ENCODE data around the gene ACSF3. TPM values are rescaled to one million over a fixed set of nuclear protein-coding genes. Genes with fewer than 3 reads are reported as not detected.

Gene ACSF3
- 15.6 to 21.0 TPM (median 18.9 TPM) in 5 replicates for total RNA-seq (2022; extraction: Qiagen RNA extraction; ENCODE audit: low read depth)

DNA sequence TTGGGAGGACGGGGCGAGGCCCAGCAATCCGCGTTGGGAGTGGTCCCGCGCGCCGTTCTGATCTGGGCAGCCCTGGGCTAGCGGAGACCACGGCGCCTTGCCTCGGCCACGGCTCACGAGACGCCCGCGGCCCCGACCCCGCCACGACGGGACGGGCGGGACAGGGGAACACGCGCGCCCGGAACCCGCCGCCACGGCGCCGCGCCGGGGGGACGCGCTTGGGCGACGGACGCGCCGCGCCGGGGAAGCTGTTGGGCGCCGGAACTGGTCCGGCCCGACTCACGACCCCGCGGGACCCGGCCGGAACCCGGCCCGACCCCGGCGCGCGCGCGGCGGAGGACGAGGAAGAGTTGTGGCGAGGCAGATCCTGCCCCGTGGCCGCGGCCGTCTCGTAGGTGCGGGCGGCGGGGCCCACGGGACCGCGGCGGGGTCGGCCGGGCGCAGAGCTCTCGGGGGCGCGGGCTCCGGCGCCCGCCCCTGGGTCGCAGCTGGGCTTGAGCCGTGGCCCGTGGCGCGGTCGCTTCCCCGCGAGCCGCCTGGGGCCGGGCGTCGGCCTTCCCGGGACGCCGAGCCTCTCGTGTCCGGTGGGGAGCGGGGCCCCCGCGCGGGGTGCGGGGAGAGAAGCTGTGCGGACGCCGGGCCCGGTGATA, at the start of gene ACSF3:
ACSF3 (plus strand) TSS at position 251 of the 650 bp plus-strand sequence. CDS start 6,830 bp downstream, outside the sequence.

DNA sequence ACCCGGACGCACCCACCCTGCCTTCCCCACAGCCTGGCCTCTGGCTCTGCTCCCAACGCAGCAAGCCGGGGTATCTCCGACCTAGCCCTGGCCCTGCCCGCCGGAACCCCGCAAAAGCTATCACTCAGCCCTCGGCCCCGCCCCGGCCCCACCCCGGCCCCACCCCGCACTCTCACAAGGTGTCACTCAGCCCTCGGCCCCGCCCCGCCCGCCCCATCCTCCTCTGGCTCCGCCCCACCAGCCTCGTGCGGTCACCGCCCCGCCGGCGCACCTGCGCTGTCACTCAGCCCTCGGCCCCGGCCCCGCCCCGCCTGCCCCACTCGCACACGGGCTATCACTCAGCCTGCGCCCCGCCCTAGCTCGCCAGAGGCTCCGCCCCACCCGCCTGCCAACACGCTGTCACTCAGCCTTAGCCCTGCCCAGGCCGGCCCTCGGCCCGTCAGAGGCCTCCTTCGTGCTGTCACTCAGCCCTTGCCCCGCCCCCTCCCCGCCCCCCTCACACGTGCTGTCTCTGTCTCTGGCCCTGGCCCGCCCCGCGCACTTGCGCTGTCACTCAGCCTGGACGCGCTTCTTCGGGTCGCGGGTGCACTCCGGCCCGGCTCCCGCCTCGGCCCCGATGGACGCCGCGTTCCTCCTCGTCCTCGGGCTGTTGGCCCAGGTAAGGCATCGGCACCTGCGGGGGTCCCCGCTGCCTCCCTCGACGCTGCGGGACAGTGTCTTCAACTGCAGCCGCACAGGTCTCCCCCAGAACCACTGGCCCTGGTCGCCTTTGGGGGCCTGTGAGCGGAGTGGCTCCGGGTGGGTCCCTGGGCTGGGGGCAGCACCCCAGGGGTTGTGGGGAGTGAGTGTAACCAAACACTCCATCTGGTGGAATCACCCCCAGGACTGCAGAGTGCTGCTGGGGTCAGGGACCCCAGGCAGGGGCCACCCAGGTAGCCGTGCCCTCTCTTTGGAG, 77.8 kb downstream of the ACSF3 start, which contains the start of gene CDH15:
CDH15 (plus strand) TSS at position 533 of the 955 bp plus-strand sequence; CDS start at position 617, 84 bp downstream.

DNA sequence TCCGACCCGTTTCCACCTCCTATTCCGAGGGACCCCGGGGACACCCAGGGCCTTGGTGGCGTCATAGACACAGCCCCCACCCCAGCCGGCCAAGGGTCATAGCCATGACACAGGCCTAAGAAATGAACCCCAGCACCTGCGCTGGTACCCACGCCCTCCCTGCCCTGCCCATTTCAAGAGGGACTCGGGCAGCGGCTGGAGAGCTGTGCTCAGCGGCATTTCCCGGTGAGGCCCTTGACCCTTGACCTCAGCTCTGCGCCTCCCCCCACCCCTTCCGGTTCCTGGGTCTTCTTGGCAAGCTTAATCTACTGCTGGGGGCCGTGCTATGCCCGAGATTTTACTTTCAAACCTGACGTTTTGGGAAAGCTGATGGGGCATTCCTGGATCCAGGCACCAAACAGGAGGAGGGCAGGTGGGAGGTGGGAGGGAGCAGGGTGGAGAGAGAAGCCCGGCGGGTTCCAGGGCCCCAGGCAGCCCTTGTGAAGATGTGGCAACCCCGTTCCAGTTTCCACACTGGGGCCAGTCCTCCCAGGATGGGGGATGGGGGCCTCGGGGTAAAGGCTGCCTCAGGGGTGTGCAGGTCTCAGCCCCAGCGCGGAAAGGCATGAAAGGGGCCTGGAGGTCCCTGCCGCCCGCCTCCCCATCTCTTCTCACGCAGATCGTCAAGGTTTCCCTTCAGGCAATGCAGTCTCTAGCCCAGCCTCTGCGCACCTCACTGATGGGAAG, 106.6 kb downstream of the ACSF3 start, which contains the start of gene SLC22A31:
SLC22A31 (minus strand) TSS at position 414 of the 726 bp plus-strand sequence; CDS start at position 378, 36 bp downstream.

Other genes with a start within 250 kb of the ACSF3 start
- 32.1 to 50.6 TPM (median 46.1 TPM) in 5 replicates for gene GALNS, start 236.9 kb upstream of the ACSF3 start, total RNA-seq (2022; extraction: Qiagen RNA extraction; ENCODE audit: low read depth)
- gene TRAPPC2L, start 236.7 kb upstream of the ACSF3 start, total RNA-seq (2022; extraction: Qiagen RNA extraction; ENCODE audit: low read depth) = 92.5 to 149 TPM (median 118 TPM) in 5 replicates
- not detected in 5 replicates for gene PABPN1L, start 227.2 kb upstream of the ACSF3 start, total RNA-seq (2022; extraction: Qiagen RNA extraction; ENCODE audit: low read depth)
- gene CBFA2T3, start 116.6 kb upstream of the ACSF3 start, total RNA-seq (2022; extraction: Qiagen RNA extraction; ENCODE audit: low read depth) = 0.18 to 0.75 TPM (median 0.47 TPM) in 5 replicates
- 0.09 to 0.16 TPM (median 0.15 TPM) in 3 of 5 replicates, not detected in the others for gene CDH15, start 77.9 kb downstream of the ACSF3 start, total RNA-seq (2022; extraction: Qiagen RNA extraction; ENCODE audit: low read depth)
- gene SLC22A31, start 106.7 kb downstream of the ACSF3 start, total RNA-seq (2022; extraction: Qiagen RNA extraction; ENCODE audit: low read depth) = 0.72 to 2.0 TPM (median 1.2 TPM) in 5 replicates
- 6.6 to 9.0 TPM (median 8.8 TPM) in 5 replicates for gene ZNF778, start 123.9 kb downstream of the ACSF3 start, total RNA-seq (2022; extraction: Qiagen RNA extraction; ENCODE audit: low read depth)